Measurements from ENCODE around the gene TNPO2.

Gene TNPO2

GRCh38 chr19:12723641-12724426 is at the start of gene TNPO2:
Gene TNPO2, minus strand, starts transcription at chr19:12723932. Its CDS starts 2,955 bp downstream, at chr19:12720977.
- in situ Hi-C loops (cut with HindIII; ENCODE audit: low sequenced_read_pairs): no loop called here

- in situ Hi-C loops (cut with HindIII; ENCODE audit: low sequenced_read_pairs): no loop called here
Observed at GRCh38 chr19:12772323-12772722, 48.6 kb upstream of the TNPO2 start.

- in situ Hi-C loops (cut with HindIII; ENCODE audit: low sequenced_read_pairs): no loop called here
Observed at GRCh38 chr19:12770922-12771321, 47.2 kb upstream of the TNPO2 start.

GRCh38 chr19:12769689-12770088 is 46.0 kb upstream of the TNPO2 start:
- in situ Hi-C loops (cut with HindIII; ENCODE audit: low sequenced_read_pairs): loop anchor here (5.0 kb wide), 2 partner anchors 48 to 78 kb away; no protein-coding TSS in a partner anchor

GRCh38 chr19:12767666-12768065 is 43.9 kb upstream of the TNPO2 start:
- in situ Hi-C loops (cut with HindIII; ENCODE audit: low sequenced_read_pairs): loop anchor here (5.0 kb wide), 2 partner anchors 50 to 80 kb away; no protein-coding TSS in a partner anchor

- in situ Hi-C loops (cut with HindIII; ENCODE audit: low sequenced_read_pairs): loop anchor here (5.0 kb wide), 2 partner anchors 50 to 80 kb away; no protein-coding TSS in a partner anchor
Observed at GRCh38 chr19:12767150-12767549, 43.4 kb upstream of the TNPO2 start.

GRCh38 chr19:12766051-12766521 is 42.4 kb upstream of the TNPO2 start:
- in situ Hi-C loops (cut with HindIII; ENCODE audit: low sequenced_read_pairs): loop anchor here (5.0 kb wide), 2 partner anchors 51 to 81 kb away; no protein-coding TSS in a partner anchor

GRCh38 chr19:12764698-12765097 is 41.0 kb upstream of the TNPO2 start:
- in situ Hi-C loops (cut with HindIII; ENCODE audit: low sequenced_read_pairs): loop anchor here (5.0 kb wide), 2 partner anchors 53 to 83 kb away; no protein-coding TSS in a partner anchor

- in situ Hi-C loops (cut with HindIII; ENCODE audit: low sequenced_read_pairs): no loop called here
Observed at GRCh38 chr19:12763100-12763499, 39.4 kb upstream of the TNPO2 start.

GRCh38 chr19:12759686-12760085 is 36.0 kb upstream of the TNPO2 start:
- in situ Hi-C loops (cut with HindIII; ENCODE audit: low sequenced_read_pairs): no loop called here

- in situ Hi-C loops (cut with HindIII; ENCODE audit: low sequenced_read_pairs): no loop called here
Observed at GRCh38 chr19:12757544-12758274, 34.0 kb upstream of the TNPO2 start.

GRCh38 chr19:12756150-12756883 is 32.6 kb upstream of the TNPO2 start:
- in situ Hi-C loops (cut with HindIII; ENCODE audit: low sequenced_read_pairs): no loop called here

GRCh38 chr19:12754465-12755196 is 30.9 kb upstream of the TNPO2 start:
- in situ Hi-C loops (cut with HindIII; ENCODE audit: low sequenced_read_pairs): loop anchor here (5.0 kb wide), 1 partner anchor 52 kb away; no protein-coding TSS in a partner anchor

GRCh38 chr19:12752056-12752781 is 28.5 kb upstream of the TNPO2 start:
- in situ Hi-C loops (cut with HindIII; ENCODE audit: low sequenced_read_pairs): loop anchor here (5.0 kb wide), 1 partner anchor 50 kb away; no protein-coding TSS in a partner anchor

GRCh38 chr19:12751635-12752034 is 27.9 kb upstream of the TNPO2 start, which contains the start of gene BEST2:
Gene BEST2, plus strand, starts transcription at chr19:12751791. Its CDS starts 802 bp downstream, at chr19:12752593.
- in situ Hi-C loops (cut with HindIII; ENCODE audit: low sequenced_read_pairs): loop anchor here (5.0 kb wide), 1 partner anchor 49 kb away; no protein-coding TSS in a partner anchor

GRCh38 chr19:12750851-12751250 is 27.1 kb upstream of the TNPO2 start:
- in situ Hi-C loops (cut with HindIII; ENCODE audit: low sequenced_read_pairs): loop anchor here (5.0 kb wide), 1 partner anchor 49 kb away; no protein-coding TSS in a partner anchor

- in situ Hi-C loops (cut with HindIII; ENCODE audit: low sequenced_read_pairs): loop anchor here (5.0 kb wide), 1 partner anchor 48 kb away; no protein-coding TSS in a partner anchor
Observed at GRCh38 chr19:12749938-12750521, 26.3 kb upstream of the TNPO2 start.

- in situ Hi-C loops (cut with HindIII; ENCODE audit: low sequenced_read_pairs): no loop called here
Observed at GRCh38 chr19:12748489-12748888, 24.8 kb upstream of the TNPO2 start.

All from endothelial cell of hepatic sinusoid (primary cell).